RWPE2 (cell line): ENCODE results near the gene VIT.

Experiments
- ATAC-seq: fragments of 200-7000 bp; cut with Tn5 transposase; 3 replicates; pipeline ENCODE4 v1.9.1; 2021; ENCODE audit warnings: low read depth
- DNase-seq: peaks from one replicate; pipeline ENCODE4 v3.0.0-alpha.2; 2020; ENCODE audit warnings: low spot score
- H3K27ac ChIP-seq: fragments of 450-650 bp; 2 replicates; pipeline ENCODE4 v1.5.1; 2017; ENCODE audit warnings: mild to moderate bottlenecking; ENCODE audit not compliant: poor library complexity, severe bottlenecking
- H3K27me3 ChIP-seq: fragments of 250-450 bp; sonication (Bioruptor Pico); 2 replicates; pipeline ENCODE4 v1.5.1; 2021; ENCODE audit warnings: mild to moderate bottlenecking, moderate library complexity; ENCODE audit not compliant: insufficient read depth, poor library complexity, severe bottlenecking
- H3K36me3 ChIP-seq: fragments of 250-450 bp; sonication (Bioruptor Pico); 2 replicates; pipeline ENCODE4 v1.5.1; 2020; ENCODE audit warnings: low read depth, mild to moderate bottlenecking, moderate library complexity
- H3K4me1 ChIP-seq: fragments of 250-450 bp; sonication (Bioruptor Pico); 2 replicates; pipeline ENCODE4 v1.5.1; 2021; ENCODE audit warnings: mild to moderate bottlenecking, moderate library complexity; ENCODE audit not compliant: insufficient read depth, poor library complexity, severe bottlenecking
- H3K4me3 ChIP-seq: fragments of 250-450 bp; sonication (Bioruptor Pico); 2 replicates; pipeline ENCODE4 v1.5.1; 2021; ENCODE audit warnings: mild to moderate bottlenecking, moderate library complexity; ENCODE audit not compliant: severe bottlenecking
- H3K9me3 ChIP-seq: fragments of 250-450 bp; sonication (Bioruptor Pico); 2 replicates; pipeline ENCODE4 v1.5.1; 2021; ENCODE audit warnings: mild to moderate bottlenecking, moderate library complexity; ENCODE audit not compliant: severe bottlenecking
- CTCF ChIP-seq: fragments of 450-650 bp; IDR thresholded peaks from one replicate; pipeline ENCODE4 v1.5.1; 2017; ENCODE audit warnings: mild to moderate bottlenecking, moderate library complexity; ENCODE audit not compliant: poor library complexity, severe bottlenecking

VIT gene

GRCh38 chr2:36731941-36732672 lies 35.6 kb downstream of the VIT start:
- Histone ChIP-seq H3K27me3 (no peaks in the 10 kb centered on the region), H3K36me3 (no peaks in the 10 kb centered on the region), H3K27ac (no peak overlapping the region), H3K9me3 (no peaks in the 10 kb centered on the region), H3K4me3 (no peak overlapping the region), H3K4me1 (no peaks in the 10 kb centered on the region)
- DNase-seq (no peak), ATAC-seq (no peak)
- no peak for TF ChIP-seq CTCF

- no peak for ATAC-seq
- no peak for TF ChIP-seq CTCF
- Histone ChIP-seq H3K9me3 (no peaks in the 10 kb centered on the region), H3K27me3 (no peaks in the 10 kb centered on the region), H3K27ac (no peak overlapping the region), H3K4me3 (no peak overlapping the region), H3K36me3 (no peaks in the 10 kb centered on the region), H3K4me1 (no peaks in the 10 kb centered on the region)
- no peak for DNase-seq
Observed at GRCh38 chr2:36732673-36733036, 36.1 kb downstream of the VIT start.

GRCh38 chr2:36733215-36733614 lies 36.7 kb downstream of the VIT start:
- ATAC-seq (no peak), DNase-seq (no peak)
- Histone ChIP-seq H3K36me3 (no peaks in the 10 kb centered on the region), H3K27ac (no peak overlapping the region), H3K4me1 (no peaks in the 10 kb centered on the region), H3K9me3 (no peaks in the 10 kb centered on the region), H3K27me3 (no peaks in the 10 kb centered on the region), H3K4me3 (no peak overlapping the region)
- TF ChIP-seq CTCF: no peak

- H3K36me3 ChIP-seq: no peaks in the 10 kb centered on the region
- no peaks in the 10 kb centered on the region for H3K27me3 ChIP-seq
- ATAC-seq (no peak), DNase-seq (no peak)
- TF ChIP-seq CTCF: no peak
- no peak overlapping the region for H3K4me3 ChIP-seq
- no peaks in the 10 kb centered on the region for H3K9me3 ChIP-seq
- H3K27ac ChIP-seq: no peak overlapping the region
- H3K4me1 ChIP-seq: no peaks in the 10 kb centered on the region
Observed at GRCh38 chr2:36734304-36734703, 37.8 kb downstream of the VIT start.

GRCh38 chr2:36737131-36737750 lies 40.7 kb downstream of the VIT start:
- Histone ChIP-seq H3K27ac (no peak overlapping the region), H3K9me3 (no peaks in the 10 kb centered on the region), H3K4me3 (no peak overlapping the region), H3K27me3 (no peaks in the 10 kb centered on the region), H3K36me3 (no peaks in the 10 kb centered on the region), H3K4me1 (no peaks in the 10 kb centered on the region)
- ATAC-seq (no peak), DNase-seq (no peak)
- TF ChIP-seq CTCF: no peak
